HEK293T (cell line): ENCODE data around the gene FNDC11.

ENCODE experiments used
- FOXM1 ChIP-seq: fragments of 450-650 bp; IDR thresholded peaks from 2 replicates; pipeline ENCODE4 v1.6.1; 2017; ENCODE audit warnings: mild to moderate bottlenecking, borderline replicate concordance
- HDGF ChIP-seq: fragments of 450-650 bp; IDR thresholded peaks from 2 replicates; pipeline ENCODE4 v1.6.1; 2017; ENCODE audit warnings: antibody characterized with exemption, borderline replicate concordance
- SUZ12 ChIP-seq: fragments of 450-650 bp; IDR thresholded peaks from 2 replicates; pipeline ENCODE4 v1.6.1; 2016; ENCODE audit warnings: mild to moderate bottlenecking

- no peak for TF ChIP-seq SUZ12
- TF ChIP-seq HDGF, result no peak
- TF ChIP-seq FOXM1, result no peak
These were observed 24.5 kb downstream of the FNDC11 start for GRCh38 chr20:63578224-63579016.
